ENCODE measurements around the gene FOSB.

The FOSB gene

DNA sequence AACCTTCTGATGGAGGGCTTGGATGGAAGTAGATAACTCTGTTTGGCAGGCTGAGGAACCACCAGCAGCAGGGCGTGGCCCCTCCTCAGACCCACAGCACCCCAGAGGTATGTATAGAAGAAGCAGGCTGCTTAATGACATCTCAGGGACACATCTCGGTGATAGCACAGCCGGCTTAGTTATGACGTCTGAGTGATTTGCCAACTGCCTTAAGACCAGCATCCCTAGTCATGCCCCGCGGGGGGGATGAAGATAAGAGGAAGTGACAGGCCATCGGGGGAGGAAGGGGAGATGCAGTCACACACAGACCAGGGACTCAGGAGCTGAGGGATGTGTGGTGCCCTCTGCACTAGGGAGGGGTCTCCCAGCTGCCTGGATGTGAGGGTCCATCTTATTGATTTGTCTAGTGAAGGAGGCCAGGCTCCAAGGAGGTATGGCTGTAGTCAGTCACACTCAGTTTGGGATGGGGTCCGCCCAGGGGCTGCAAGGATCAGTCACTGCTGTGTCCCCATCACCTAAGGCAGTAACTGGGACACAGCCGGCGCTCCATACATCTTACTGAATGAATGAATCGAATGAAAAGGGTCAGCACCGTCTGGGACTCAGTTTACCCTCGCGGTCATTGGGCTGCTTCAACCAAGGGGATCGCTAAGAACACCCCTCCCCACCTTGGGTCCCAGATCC, 24.9 kb upstream of the FOSB start:
- no peak for DNase-seq

GRCh38 chr19:45443462-45444317, 24.1 kb upstream of the FOSB start:
- DNase-seq: no peak

DNA sequence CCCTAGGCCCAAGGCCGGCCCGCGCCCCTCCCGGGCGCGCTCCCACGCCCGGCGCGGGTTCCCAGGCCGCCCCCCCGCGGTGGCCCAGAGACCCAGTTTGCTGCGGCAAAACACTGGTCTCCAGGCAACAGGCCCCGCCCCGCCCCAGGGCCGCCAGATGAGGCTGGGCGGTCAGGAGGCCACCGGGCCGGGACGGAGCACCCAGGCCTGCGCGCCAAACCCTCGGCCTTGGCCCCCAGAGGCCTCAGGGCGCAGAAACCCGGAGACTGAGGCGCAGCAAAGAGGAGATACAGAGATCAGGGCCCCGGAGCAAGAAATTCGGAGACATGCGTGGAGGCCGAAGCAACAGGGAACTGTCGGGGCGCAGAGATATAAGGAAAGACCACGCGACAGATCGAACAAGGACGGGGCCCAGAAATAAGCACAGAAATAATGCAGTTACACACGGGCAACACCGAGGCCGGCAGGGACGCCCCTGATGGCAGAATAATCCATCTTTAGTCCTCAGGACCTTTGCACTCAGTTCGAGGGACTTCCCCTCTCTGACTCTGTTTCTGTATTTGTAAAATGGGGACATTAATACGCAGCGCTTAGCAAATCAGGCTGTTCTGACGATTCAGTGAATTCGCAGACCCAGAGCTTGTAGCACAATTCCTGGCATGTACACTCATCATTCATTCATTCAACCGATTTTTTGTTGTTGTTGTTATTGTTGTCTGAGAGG, 23.3 kb upstream of the FOSB start:
- no peak for DNase-seq

DNA sequence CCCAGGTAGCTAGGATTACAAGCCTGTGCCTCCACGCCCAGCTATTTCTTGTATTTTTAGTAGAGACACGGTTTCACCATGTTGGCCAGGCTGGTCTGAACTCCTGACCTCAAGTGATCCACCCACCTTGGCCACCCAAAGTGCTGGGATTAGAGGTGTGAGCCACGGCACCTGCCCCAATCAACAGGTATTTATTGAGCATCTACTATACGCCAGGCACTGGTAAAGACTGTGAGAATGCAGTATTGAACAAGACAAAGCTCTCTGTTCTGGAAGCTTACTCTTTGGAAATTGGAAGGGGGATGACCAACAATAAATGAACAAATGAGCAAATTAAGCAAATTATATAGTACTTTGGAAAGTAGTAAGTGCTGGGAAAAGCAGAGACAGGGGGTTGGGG, 22.7 kb upstream of the FOSB start:
- no peak for DNase-seq

DNA sequence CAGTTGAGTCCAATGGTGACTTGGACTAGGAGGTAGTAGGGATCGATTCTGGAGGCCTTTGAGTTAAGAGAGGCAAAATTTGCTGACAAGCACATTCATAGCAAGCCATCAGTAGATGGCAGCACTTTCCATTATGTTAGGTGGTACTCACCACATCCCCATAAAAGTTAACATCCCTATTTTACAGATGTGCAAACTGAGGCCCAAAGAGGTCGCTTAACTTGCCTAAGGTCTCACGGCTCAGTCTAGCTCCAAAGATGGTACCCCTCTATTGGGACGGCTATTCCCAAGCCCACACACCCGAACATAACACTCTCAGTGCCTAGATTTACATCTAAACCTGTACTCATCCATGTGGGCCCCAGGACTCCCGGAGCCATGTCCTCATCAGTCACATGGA, 21.5 kb upstream of the FOSB start:
- DNase-seq: no peak

GRCh38 chr19:45446944-45447343, 20.9 kb upstream of the FOSB start:
- no peak for DNase-seq

DNA sequence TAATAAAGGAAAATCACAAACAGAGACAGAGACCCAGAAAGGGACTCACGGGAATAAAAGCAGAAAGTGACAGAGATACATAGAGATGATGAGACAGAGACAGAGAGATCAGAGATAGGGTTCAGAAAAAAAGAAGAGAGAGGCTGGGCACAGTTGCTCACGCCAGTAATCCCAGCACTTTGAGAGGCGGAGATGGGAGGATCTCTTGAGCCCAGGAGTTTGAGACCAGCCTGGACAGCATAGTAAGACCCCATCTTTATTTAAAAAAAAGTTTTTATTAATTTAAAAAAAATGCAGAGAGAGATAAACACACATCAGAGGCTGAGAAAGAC, 19.4 kb upstream of the FOSB start:
- DNase-seq: no peak

DNA sequence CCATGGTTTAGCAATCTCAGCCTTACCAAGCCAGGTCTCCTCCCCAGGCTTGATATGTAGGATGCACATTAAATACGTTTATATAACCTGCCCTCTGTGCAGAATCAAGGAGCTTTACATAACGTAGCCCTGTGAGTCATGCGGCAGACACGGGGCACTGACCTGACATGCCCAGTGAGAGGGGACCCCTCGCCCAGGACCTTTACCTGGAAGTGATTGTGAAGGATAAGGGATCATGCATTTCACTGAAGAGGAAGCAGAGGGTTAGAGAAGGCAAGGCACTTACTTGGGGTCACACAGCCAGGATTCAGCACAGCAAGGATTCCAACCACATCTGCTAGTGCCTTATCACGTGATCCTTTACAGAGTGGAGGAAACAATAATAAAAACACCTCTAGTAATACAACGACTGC, 18.9 kb upstream of the FOSB start:
- DNase-seq: no peak

DNA sequence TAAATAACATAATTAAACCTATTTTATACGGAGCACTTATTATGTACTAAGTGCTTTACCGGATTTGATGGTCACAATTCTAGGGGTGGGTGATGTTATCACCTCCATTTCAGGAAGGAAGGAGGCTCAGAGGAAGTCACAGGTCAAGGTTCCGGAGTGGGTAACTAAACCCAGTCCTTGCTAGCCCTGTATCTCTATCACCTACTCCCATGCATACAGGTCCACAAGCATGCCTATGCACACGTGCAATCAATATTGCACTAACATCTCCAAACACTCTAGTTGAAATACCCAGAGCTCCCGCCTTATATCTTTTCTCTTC, 17.8 kb upstream of the FOSB start:
- no peak for DNase-seq

- DNase-seq: no peak
Measured at GRCh38 chr19:45451131-45451849, 16.5 kb upstream of the FOSB start.

DNA sequence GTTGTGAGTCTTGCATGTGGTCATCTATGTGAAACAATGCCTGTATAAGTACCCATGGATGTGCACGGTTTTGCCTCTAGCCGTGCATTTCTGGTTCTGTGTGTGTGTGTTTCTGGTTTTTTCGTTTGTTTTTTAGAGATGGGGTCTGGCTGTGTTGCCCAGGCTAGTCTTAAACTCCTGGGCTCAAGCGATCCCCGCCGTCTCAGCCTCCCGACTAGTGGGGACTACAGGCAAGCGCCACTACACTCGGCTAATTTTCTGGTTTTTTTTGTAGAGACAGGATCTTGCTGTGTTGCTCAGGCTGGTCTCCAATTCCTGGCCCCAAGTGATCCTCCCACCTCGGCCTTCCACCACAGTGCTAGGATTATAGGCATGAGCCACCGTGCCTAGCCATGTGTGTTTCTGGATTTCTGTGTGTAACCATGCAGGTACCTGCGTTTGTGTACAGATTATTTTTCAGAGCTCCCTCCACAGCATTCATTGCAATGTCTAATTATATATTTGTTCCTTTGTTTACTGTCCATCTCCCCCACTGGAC, 15.9 kb upstream of the FOSB start:
- DNase-seq: no peak

DNA sequence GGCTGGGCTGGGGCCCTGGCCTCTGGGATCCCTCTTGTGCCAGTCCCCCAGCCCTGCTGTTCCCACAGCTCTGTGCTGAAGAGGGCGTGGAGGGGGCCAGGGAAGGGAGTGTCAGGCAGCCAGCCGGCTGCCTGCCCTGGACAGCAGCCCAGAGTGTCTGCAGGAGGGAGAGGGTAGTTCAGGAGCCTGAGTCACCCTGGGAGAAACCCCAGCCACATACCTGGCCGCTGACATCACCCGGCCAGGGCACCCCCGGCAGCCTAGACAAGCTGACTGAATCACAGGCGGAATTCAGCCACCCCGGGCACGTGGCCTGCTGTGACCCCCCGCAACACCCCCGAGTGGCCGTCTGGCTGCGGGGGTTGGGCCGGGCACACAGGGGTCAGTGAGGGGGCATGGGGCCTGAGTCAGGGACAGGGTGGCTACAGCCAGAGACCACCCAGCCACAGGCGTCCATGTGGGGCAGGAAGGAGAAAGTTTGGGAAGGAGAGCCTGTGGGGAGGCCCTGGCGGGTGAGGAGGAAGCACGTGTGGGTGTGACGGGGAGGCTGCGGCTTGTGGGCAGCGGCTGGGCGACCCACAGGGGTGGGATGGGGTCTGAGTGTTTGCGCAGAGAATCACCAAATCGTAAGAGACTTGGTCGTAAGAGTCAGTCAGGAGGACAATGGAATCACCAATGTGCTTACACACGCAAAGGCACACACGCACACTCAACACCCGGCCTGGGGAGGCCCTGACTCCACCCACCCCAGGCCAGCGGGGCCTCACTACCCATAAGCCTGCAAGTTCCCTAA, 11.9 kb upstream of the FOSB start:
- no peak for DNase-seq

DNA sequence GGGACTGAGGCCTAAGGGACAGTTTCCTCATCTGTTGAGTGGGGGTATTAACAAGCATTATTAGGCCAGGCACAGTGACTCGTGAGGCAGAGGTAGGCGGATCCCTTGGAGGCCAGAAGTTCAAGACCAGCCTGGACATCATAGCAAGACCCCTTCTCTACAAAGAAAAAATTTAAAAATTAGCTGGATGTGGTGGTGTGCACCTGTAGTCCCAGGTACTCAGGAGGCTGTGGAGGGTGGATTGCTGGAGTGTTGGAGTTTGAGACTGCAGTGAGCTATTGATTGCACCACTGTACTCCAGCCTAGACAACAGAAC, 11.3 kb upstream of the FOSB start:
- DNase-seq: no peak

DNA sequence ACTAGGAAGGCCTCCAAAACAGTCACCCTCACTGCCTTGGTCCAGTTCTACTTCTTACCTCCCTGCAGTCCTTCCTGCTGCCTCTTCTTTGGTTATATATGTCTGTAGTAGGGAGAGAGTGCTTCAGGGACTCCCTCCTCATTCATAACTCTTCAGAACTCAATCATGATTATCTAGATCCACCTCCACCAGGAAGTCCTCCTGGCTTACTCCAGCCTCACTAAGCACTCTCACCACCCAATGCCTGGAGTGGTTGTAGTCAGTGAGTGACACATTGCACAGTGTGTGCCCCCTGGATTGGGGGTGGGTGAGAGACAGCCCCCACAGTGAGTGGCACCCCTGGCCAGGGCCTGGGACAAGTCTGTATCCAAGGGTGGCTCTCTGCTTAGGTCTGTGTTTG, 10.0 kb upstream of the FOSB start:
- DNase-seq: no peak

- no peak for DNase-seq
Measured at GRCh38 chr19:45460807-45461347, 6.9 kb upstream of the FOSB start.

- no peak for DNase-seq
Measured at GRCh38 chr19:45462174-45462573, 5.6 kb upstream of the FOSB start.

- DNase-seq: no peak
Measured at GRCh38 chr19:45463241-45463640, 4.6 kb upstream of the FOSB start.

DNA sequence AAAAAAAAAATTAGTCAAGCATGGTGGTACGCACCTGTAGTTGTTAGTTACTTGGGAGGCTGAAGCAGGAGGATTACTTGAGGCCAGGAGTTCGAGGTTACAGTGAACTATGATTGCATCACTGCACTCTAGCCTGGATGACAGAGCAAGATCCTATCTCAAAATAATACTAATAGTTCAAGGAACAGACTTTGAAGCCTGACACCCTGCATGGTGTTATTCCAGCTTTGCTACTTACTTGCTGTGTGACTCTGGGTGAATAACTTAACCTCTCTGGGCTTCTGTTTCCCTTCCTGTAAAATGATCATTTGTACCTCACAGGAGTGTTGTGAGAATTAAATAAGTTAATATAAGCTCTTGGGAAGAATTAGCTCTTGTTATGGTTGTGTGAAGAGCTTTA, 3.5 kb upstream of the FOSB start:
- DNase-seq: no peak

- no peak for DNase-seq
Measured at GRCh38 chr19:45464852-45465441, 2.8 kb upstream of the FOSB start.

- DNase-seq: no peak
Measured at GRCh38 chr19:45467115-45467455, 711 bp upstream of the FOSB start.

DNA sequence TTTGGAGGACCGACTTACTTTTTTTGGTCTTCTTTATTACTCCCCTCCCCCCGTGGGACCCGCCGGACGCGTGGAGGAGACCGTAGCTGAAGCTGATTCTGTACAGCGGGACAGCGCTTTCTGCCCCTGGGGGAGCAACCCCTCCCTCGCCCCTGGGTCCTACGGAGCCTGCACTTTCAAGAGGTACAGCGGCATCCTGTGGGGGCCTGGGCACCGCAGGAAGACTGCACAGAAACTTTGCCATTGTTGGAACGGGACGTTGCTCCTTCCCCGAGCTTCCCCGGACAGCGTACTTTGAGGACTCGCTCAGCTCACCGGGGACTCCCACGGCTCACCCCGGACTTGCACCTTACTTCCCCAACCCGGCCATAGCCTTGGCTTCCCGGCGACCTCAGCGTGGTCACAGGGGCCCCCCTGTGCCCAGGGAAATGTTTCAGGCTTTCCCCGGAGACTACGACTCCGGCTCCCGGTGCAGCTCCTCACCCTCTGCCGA, 409 bp downstream of the FOSB start:
- DNase-seq: no peak

GRCh38 chr19:45468803-45469131, 971 bp downstream of the FOSB start:
- DNase-seq: no peak
